HG03095 (cell line): ENCODE data around the gene FAM9C.

ENCODE experiments used
- ATAC-seq: cut with Tn5 transposase; IDR thresholded peaks from one replicate; pipeline ENCODE4 v1.9.1; 2021; ENCODE audit warnings: moderate library complexity; ENCODE audit not compliant: unreplicated experiment

FAM9C gene

GRCh38 chrX:13008851-13009250 lies 35.6 kb downstream of the FAM9C start:
- ATAC-seq: no peak

- no peak for ATAC-seq
Measured at GRCh38 chrX:13008189-13008533, 36.3 kb downstream of the FAM9C start.

DNA sequence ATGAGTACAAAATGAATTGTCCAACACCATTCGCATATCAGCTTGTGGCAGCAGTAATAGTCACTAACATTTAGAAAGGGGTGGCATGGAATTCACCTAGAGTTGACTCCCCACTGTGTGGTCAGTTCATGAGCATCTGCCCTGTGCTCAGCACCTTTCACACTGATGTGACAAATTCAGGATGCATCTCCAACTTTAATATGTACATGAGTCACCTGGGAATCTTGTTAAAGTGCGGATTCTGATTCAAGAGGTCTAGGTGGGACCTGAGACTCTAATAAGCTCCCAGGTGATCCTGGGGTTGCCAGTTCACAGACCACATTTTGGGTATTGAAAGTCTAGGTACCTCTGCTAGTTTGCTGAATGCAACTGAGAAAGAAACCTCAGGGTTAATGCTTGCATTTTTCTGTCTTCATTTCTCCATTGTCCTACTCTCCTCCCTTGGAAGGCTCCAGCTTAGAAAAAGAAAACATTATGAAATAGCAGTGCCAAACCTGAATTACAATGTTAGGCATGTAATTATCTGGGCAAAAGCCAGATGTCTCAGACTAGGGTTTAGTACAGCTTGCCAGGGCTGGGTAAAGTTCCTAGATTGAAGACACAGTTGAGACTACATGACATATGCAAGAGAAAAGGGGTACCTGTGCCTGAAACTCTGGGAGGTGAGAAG lies 36.8 kb downstream of the FAM9C start:
- no peak for ATAC-seq

DNA sequence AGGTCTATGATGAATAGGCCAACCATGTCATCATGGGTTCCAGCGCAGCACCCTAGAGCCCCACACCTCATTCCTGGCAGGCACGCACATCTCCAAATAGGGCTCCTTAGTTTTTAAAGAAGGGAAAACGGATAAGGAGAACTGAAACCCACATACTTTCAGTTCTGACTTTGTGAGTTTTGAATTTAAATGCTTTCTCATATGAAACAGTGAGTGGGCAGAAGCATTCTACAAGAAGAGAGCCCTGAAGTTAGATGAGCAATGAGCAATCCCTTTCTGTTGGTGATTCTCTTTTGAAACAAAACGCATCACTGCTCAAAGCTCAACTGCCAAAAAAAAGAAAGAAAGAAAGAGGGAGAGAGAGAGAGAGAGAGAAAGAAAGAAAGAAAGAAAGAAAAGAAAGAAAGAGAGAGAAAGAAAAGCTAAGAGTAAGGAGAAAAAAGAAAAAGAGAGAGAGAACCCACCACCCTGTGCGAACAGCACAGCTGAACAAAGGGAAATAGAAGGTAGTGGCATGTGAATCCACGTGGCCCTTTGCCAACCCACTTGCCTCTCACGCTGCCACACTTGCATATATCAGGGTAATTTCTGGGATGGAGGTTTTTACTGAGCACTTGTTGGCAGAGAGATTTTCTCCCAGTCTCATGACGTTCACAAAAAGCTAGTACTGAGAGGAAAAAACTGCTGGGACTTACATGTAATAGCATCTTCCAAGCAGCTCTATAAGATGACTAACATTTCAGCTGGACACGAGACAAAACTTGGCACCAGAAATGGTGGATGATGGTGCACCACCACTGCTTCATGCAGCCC lies 38.6 kb downstream of the FAM9C start:
- ATAC-seq: peak; percentile 58

DNA sequence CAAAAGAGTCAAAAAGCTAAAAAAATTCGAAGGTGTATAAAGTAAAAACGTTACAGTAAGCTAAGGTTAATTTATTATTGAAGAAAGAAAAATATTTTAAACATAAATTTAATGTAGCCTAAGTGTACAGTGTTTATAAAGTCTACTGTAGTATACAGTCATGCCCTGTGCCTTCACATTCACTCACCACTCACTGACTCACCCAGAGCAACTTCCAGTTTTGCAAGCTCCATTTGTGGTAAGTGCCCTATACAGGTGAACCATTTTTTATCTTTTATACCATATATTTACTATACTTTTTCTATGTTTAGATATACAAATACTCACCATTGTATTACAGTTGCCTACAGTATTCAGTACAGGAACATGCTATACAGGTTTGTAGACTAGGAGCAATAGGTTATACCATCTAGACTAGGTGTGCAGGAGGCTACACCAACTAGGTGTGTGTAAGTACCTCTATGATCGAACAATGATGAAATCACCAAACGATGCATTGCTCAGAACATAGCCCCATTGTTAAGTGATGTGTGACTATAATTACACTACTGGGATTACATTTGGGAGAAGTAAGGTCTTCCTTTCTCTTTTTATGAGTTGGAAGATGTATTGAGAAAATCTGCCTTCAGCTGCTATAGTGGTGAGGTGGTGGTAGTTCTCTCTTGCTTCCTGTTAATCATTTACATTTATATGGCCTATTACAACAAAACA lies 42.3 kb downstream of the FAM9C start:
- no peak for ATAC-seq

DNA sequence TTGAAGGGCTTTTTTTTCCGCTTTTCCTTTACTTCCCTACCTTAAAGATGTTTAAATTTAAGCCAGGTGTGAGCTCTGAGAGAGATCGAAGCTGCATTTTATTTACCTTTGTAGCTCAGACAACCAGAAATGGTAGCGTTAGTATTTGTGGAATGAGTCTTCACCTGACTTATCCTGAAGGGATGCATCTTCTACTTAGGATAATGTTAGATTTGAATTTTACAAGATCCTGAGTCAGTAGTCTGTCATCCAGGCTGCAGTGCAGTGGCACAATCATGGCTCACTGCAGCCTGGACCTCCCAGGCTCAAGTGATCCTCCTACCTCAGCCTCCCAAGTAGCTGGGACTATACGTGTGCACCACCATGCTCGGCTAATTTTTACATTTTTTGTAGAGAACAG lies 43.3 kb downstream of the FAM9C start:
- ATAC-seq: no peak

- peak; percentile 41 for ATAC-seq
Measured at GRCh38 chrX:13000301-13000811, 44.1 kb downstream of the FAM9C start.

- ATAC-seq: peak; percentile 45
Measured at GRCh38 chrX:12999422-12999821, 45.0 kb downstream of the FAM9C start.

DNA sequence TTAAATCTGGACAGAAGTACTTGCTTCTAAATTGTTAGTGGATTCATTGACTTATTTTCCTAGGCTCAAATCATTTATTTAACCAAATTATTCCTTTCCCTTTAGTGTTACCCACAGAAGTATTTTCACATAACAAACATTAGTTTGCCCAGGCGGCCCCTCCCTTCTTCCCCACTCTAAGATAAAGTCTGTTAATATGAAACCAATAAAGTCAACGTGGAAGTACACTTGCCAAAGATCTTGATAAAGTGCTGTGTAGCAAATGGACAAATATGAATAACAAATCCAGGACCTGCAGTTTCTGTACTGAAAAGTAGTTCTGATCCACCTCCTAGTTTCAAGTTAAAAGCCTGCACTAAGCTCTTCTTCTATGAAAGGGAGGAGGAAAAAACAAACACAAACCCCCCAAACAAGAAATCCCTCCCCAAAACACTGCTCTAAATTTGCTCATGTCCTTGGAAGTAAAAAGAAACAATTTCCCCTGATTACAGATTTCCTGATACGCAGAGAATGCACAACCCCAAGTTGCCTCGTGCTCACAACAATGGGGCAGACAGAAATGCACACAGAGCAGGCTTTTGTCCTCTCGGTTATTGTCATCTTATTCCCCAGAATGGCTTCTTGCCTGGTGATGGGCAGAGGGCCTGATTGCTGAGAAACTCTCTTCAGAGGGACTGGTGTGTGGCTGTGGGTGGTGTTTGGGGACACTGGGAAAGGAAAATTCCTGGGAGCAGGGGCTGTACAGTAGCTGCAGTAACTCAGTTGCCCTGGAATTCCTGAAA lies 46.3 kb downstream of the FAM9C start:
- ATAC-seq: no peak

GRCh38 chrX:12996934-12997435 lies 47.4 kb downstream of the FAM9C start:
- no peak for ATAC-seq

GRCh38 chrX:12994321-12994720 lies 50.1 kb downstream of the FAM9C start:
- ATAC-seq: no peak

- no peak for ATAC-seq
Measured at GRCh38 chrX:12993826-12994225, 50.6 kb downstream of the FAM9C start.

- no peak for ATAC-seq
Measured at GRCh38 chrX:12992544-12993118, 51.8 kb downstream of the FAM9C start.

GRCh38 chrX:12991575-12991974 lies 52.8 kb downstream of the FAM9C start:
- no peak for ATAC-seq

DNA sequence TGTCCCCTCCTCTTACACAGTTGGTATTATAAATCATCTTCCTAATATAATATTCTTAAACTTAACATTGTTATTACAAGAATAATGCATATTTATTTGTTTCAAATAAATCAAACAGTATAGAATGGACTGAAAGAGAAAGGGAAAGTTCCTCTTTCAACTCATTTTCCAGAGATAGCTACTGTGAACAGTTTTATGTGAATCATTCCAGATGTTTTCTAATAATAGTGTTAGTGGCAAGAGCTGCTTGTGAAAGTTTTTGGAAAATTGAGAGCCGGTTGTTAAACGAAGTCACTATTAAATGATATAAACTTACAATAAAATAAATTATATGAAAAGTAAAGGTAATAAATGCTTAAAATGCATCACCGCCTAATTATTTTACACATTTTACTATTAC lies 55.0 kb downstream of the FAM9C start:
- no peak for ATAC-seq

DNA sequence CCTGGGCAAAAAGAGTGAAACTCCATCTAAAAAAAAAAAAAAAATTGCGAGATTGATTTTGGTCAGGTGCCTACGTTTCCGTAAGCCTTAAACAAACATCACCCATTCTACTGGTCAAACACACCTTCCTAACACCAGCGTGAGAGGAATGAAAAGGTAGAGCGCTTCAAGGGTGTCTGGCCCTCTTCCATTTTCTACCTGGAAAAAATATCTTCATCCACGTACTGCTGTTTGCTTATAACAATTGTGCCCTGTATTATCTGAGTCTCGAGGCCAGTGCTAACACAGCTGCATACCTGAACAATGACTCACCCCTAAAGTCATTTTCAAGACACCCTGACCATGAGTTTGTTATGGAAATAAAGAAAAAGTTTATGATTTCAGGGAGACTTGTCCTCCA lies 55.6 kb downstream of the FAM9C start:
- ATAC-seq: no peak

- no peak for ATAC-seq
Measured at GRCh38 chrX:12987900-12988594, 56.4 kb downstream of the FAM9C start.

DNA sequence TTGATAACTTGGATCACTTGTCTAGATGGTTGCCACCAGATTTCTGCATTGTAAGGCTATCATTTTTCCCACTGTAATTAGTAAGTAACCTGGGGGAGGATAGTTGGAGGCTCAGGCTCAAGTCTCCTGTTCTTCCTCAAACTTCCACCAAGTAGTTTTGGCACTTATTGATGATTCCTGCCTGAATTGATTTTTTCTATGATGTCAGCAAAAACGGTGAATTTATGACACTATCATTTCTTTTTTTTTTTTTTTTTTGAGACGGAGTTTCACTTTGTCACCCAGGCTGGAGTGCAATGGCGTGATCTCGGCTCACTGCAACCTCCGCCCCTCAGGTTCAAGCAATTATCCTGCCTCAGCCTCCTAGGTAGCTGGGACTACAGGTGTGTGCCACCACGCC lies 57.1 kb downstream of the FAM9C start:
- no peak for ATAC-seq

DNA sequence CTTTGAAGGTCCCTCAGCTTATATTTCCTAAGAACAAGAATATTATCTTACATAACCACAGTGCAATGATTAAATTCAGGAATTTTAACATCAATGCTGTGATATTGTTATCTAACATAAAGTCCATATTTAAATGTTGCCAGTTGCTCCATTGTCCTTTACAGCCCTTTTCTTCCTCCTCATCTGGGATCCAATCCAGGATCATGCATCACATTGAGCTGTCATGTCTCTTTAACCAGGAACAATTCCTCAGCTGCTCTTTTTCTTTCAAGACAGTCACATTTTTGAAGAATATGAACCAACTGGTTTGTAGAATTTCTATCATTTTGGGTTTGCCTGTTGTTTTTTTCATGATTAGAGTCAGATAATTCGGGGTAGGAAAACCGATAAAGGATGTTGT lies 57.5 kb downstream of the FAM9C start:
- ATAC-seq: no peak
